BE2C (cell line): ENCODE measurements around the gene IGDCC3.
A peak's percentile ranks its signal among the peaks of the same experiment; 100 is the strongest.

Experiments
- DNase-seq: peaks from one replicate; pipeline ENCODE4 v3.0.0-alpha.2; 2020
- H3K27me3 ChIP-seq: fragments of 250-450 bp; sonication (Bioruptor Pico); 2 replicates; pipeline ENCODE4 v1.5.1; 2020; ENCODE audit warnings: mild to moderate bottlenecking
- H3K36me3 ChIP-seq: fragments of 250-450 bp; sonication (Bioruptor Pico); 2 replicates; pipeline ENCODE4 v1.5.1; 2020; ENCODE audit warnings: mild to moderate bottlenecking
- H3K4me1 ChIP-seq: fragments of 250-450 bp; sonication (Bioruptor Pico); 2 replicates; pipeline ENCODE4 v1.5.1; 2020
- H3K4me3 ChIP-seq: 2 replicates; pipeline ENCODE4 v1.5.1; 2011; ENCODE audit warnings: low read depth, low read length
- H3K9me3 ChIP-seq: fragments of 250-450 bp; sonication (Bioruptor Pico); 2 replicates; pipeline ENCODE4 v1.5.1; 2020
- CTCF ChIP-seq: IDR thresholded peaks from 2 replicates; pipeline ENCODE4 v1.5.1; 2012; ENCODE audit warnings: mild to moderate bottlenecking, low read depth, low read length

Gene IGDCC3

GRCh38 chr15:65339920-65340319 is 37.9 kb downstream of the IGDCC3 start:
- no peaks in the 10 kb centered on the region for H3K36me3 ChIP-seq
- TF ChIP-seq CTCF, result no peak
- no peaks in the 10 kb centered on the region for H3K9me3 ChIP-seq
- DNase-seq, result no peak
- H3K27me3 ChIP-seq, result no peaks in the 10 kb centered on the region
- H3K4me1 ChIP-seq, result peaks cover 55% of the 10 kb centered on the region
- H3K4me3 ChIP-seq, result no peak overlapping the region

GRCh38 chr15:65339416-65339815 is 38.4 kb downstream of the IGDCC3 start:
- H3K4me3 ChIP-seq, result no peak overlapping the region
- no peak for TF ChIP-seq CTCF
- no peaks in the 10 kb centered on the region for H3K36me3 ChIP-seq
- H3K27me3 ChIP-seq, result no peaks in the 10 kb centered on the region
- H3K9me3 ChIP-seq, result no peaks in the 10 kb centered on the region
- no peak for DNase-seq
- peaks cover 60% of the 10 kb centered on the region for H3K4me1 ChIP-seq

- no peak for TF ChIP-seq CTCF
- no peak for DNase-seq
- Histone ChIP-seq H3K36me3 (no peaks in the 10 kb centered on the region), H3K4me1 (peaks cover 63% of the 10 kb centered on the region), H3K4me3 (no peak overlapping the region), H3K27me3 (no peaks in the 10 kb centered on the region), H3K9me3 (no peaks in the 10 kb centered on the region)
These were observed 39.0 kb downstream of the IGDCC3 start for GRCh38 chr15:65338823-65339222.

- Histone ChIP-seq H3K36me3 (no peaks in the 10 kb centered on the region), H3K4me3 (0 out of 2 replicates have a peak overlapping the region, but pooled peaks have one; percentile 6), H3K4me1 (peaks cover 68% of the 10 kb centered on the region), H3K27me3 (no peaks in the 10 kb centered on the region), H3K9me3 (no peaks in the 10 kb centered on the region)
- DNase-seq, result no peak
- TF ChIP-seq CTCF, result no peak
These were observed 39.4 kb downstream of the IGDCC3 start for GRCh38 chr15:65338366-65338765.

- Histone ChIP-seq H3K4me1 (peaks cover 71% of the 10 kb centered on the region), H3K36me3 (no peaks in the 10 kb centered on the region), H3K9me3 (no peaks in the 10 kb centered on the region), H3K4me3 (peak overlapping the region; percentile 23), H3K27me3 (no peaks in the 10 kb centered on the region)
- DNase-seq, result peak; percentile 95
- no peak for TF ChIP-seq CTCF
These were observed 40.2 kb downstream of the IGDCC3 start for GRCh38 chr15:65337436-65338070.

- no peaks in the 10 kb centered on the region for H3K27me3 ChIP-seq
- H3K4me1 ChIP-seq, result peaks cover 71% of the 10 kb centered on the region
- 0 out of 2 replicates have a peak, but pooled peaks cover 3% of the 10 kb centered on the region for H3K36me3 ChIP-seq
- H3K9me3 ChIP-seq, result no peaks in the 10 kb centered on the region
- no peak for TF ChIP-seq CTCF
- DNase-seq, result peak; percentile 69
- peak overlapping the region; percentile 23 for H3K4me3 ChIP-seq
These were observed 41.0 kb downstream of the IGDCC3 start for GRCh38 chr15:65336493-65337435.
